COR-L47 (cell line): ENCODE results near the gene IRAK3.

Source experiments
- DNase-seq: peaks from one replicate; lab custom pipeline; 2025; lab: John Stamatoyannopoulos, UW

Gene IRAK3

GRCh38 chr12:66188584-66189485 is at the start of gene IRAK3:
Gene IRAK3 (plus strand): TSS chr12:66189214. CDS start chr12:66189300, 86 bp downstream.
- no peak for DNase-seq

- DNase-seq: no peak
Measured at GRCh38 chr12:66139328-66139727, 49.7 kb upstream of the IRAK3 start.

GRCh38 chr12:66140731-66141130 is 48.3 kb upstream of the IRAK3 start:
- DNase-seq: no peak

GRCh38 chr12:66141299-66141698 is 47.7 kb upstream of the IRAK3 start:
- DNase-seq: no peak

GRCh38 chr12:66142826-66143225 is 46.2 kb upstream of the IRAK3 start:
- DNase-seq: no peak

- no peak for DNase-seq
Measured at GRCh38 chr12:66143868-66144267, 45.1 kb upstream of the IRAK3 start.

GRCh38 chr12:66144791-66145754 is 43.9 kb upstream of the IRAK3 start:
- DNase-seq: no peak

GRCh38 chr12:66149702-66150398 is 39.2 kb upstream of the IRAK3 start:
- DNase-seq: no peak

- no peak for DNase-seq
Measured at GRCh38 chr12:66152732-66153131, 36.3 kb upstream of the IRAK3 start.

GRCh38 chr12:66154776-66155175 is 34.2 kb upstream of the IRAK3 start:
- DNase-seq: no peak

- no peak for DNase-seq
Measured at GRCh38 chr12:66156654-66157053, 32.4 kb upstream of the IRAK3 start.

GRCh38 chr12:66159123-66159522 is 29.9 kb upstream of the IRAK3 start:
- DNase-seq: no peak

GRCh38 chr12:66160704-66161103 is 28.3 kb upstream of the IRAK3 start:
- no peak for DNase-seq

GRCh38 chr12:66162701-66163100 is 26.3 kb upstream of the IRAK3 start:
- DNase-seq: no peak

- DNase-seq: no peak
Measured at GRCh38 chr12:66163289-66163688, 25.7 kb upstream of the IRAK3 start.

- no peak for DNase-seq
Measured at GRCh38 chr12:66164349-66164821, 24.6 kb upstream of the IRAK3 start.

GRCh38 chr12:66165141-66165540 is 23.9 kb upstream of the IRAK3 start:
- no peak for DNase-seq

- DNase-seq: no peak
Measured at GRCh38 chr12:66166561-66166960, 22.5 kb upstream of the IRAK3 start.

- DNase-seq: no peak
Measured at GRCh38 chr12:66168410-66168809, 20.6 kb upstream of the IRAK3 start.

GRCh38 chr12:66169221-66170170 is 19.5 kb upstream of the IRAK3 start, which contains the start of gene TMBIM4:
Gene TMBIM4 (minus strand): TSS chr12:66169996. CDS start chr12:66169951, 45 bp downstream.
- peak; percentile 89 for DNase-seq

GRCh38 chr12:66170606-66171005 is 18.4 kb upstream of the IRAK3 start:
- DNase-seq: no peak
